Stimulated activated naive CD8-positive, alpha-beta T cell treated with anti-CD3 and anti-CD28 coated beads, Interleukin-15, Interleukin-2, amounts not matched to agents 100 ng/mL and 50 ng/mL, for 24 hours (primary cell): ENCODE measurements around the gene CHD8.

Source experiments
- H3K27ac Mint-ChIP-seq: one replicate; pipeline ENCODE4 v1.8.0; 2021; ENCODE audit warnings: mild to moderate bottlenecking, mixed read lengths
- H3K27me3 Mint-ChIP-seq: one replicate; pipeline ENCODE4 v1.8.0; 2021; ENCODE audit warnings: mixed read lengths
- H3K36me3 Mint-ChIP-seq: one replicate; pipeline ENCODE4 v1.8.0; 2021; ENCODE audit warnings: low read depth, mixed read lengths
- H3K4me1 Mint-ChIP-seq: one replicate; pipeline ENCODE4 v1.8.0; 2021; ENCODE audit warnings: low read depth, mixed read lengths
- H3K4me3 Mint-ChIP-seq: one replicate; pipeline ENCODE4 v1.8.0; 2021; ENCODE audit warnings: mild to moderate bottlenecking, mixed read lengths
- H3K9me3 Mint-ChIP-seq: one replicate; pipeline ENCODE4 v1.8.0; 2021; ENCODE audit warnings: mixed read lengths

The CHD8 gene

DNA sequence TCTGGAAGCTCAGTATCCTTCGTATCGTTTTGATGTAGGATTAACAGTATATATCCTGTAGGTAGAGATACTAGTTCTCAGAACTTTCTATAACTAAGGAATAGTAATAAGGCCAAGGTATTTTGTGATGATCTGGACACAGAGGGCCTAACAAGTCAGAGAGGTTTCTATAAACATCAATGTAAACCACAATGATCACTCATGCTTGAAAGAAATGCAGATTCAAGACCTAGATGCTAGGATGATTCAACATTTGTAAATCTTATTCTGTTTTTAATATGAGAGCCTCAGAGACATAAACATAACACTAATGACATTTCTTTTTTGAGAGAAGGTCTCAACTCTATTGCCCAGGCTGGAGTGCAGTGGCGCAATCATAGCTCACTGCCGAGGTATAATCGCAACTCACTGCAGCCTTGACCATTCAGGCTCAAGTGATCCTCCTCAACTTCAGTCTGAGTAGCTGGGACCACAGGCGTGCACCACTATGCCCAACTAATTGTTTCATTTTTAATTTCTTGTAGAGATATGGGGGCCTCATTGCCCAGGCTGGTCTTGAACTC, 88.3 kb downstream of the CHD8 start:
- no peak overlapping the region for H3K27ac Mint-ChIP-seq
- H3K9me3 Mint-ChIP-seq: no peaks in the 10 kb centered on the region
- no peaks in the 10 kb centered on the region for H3K27me3 Mint-ChIP-seq
- peaks cover 96% of the 10 kb centered on the region for H3K36me3 Mint-ChIP-seq
- H3K4me3 Mint-ChIP-seq: no peak overlapping the region
- H3K4me1 Mint-ChIP-seq: peaks cover 6% of the 10 kb centered on the region

DNA sequence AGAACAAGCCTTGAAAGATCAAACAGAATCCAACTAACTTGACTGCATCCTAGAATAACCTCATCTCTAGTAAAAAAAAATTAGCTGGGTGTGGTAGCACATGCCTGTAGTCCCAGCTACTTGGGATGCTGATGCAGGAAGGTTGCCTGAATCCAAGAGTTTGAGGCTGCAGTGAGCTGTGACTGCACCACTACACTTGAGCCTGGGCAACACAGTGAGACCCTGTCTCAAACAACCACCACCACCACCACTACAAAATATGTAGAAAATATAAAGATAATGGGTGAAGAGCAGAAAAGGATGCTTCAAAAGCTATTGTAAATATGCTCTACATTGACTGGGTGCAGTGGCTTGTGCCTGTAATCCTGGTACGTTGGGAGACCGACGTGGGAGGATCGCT, 99.4 kb downstream of the CHD8 start:
- Mint-ChIP-seq H3K36me3 (peaks cover 91% of the 10 kb centered on the region), H3K27ac (no peak overlapping the region), H3K4me3 (no peak overlapping the region), H3K4me1 (no peaks in the 10 kb centered on the region), H3K27me3 (no peaks in the 10 kb centered on the region), H3K9me3 (no peaks in the 10 kb centered on the region)

DNA sequence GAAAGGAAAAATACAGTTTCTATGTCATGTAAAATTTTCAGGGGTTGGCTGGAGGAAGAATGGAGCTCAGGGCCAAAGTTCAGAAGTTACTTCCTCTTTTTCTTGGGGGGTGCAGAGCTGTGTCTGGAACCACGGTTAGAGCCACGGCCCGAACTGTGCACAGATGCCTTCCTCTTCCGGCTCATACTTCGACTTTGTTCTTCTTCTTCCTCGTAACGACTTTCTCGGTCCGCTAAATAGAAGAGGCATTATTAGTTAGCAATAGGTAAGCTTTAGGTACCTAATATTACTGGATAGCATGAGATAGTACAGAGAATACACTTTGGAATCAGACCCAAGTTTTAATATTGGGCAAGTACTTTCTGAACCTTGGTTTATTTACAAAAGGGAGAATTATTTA, 103.3 kb downstream of the CHD8 start:
- Mint-ChIP-seq H3K4me3 (no peak overlapping the region), H3K36me3 (peaks cover 71% of the 10 kb centered on the region), H3K9me3 (no peaks in the 10 kb centered on the region), H3K4me1 (no peaks in the 10 kb centered on the region), H3K27me3 (no peaks in the 10 kb centered on the region), H3K27ac (peak overlapping the region; percentile 43)

DNA sequence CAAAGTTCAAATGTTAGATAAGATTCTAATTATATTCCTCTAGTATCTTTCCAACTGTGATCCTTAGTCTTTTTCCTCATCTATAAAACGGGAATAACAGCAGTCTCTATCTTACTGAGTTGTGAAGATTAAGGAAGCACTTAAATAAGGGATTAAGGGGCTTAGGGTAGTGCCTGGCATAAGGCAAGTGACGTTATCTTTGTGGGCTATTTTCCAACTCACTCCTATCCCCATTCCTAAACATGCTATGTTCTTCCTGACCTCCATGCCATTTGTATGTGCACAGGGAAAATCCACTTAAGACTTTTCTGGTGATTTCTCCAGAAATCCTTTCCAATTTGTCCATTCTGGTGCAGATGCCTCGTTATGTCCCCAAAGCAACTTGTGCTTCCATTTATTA, 105.4 kb downstream of the CHD8 start:
- H3K27ac Mint-ChIP-seq: no peak overlapping the region
- no peaks in the 10 kb centered on the region for H3K27me3 Mint-ChIP-seq

DNA sequence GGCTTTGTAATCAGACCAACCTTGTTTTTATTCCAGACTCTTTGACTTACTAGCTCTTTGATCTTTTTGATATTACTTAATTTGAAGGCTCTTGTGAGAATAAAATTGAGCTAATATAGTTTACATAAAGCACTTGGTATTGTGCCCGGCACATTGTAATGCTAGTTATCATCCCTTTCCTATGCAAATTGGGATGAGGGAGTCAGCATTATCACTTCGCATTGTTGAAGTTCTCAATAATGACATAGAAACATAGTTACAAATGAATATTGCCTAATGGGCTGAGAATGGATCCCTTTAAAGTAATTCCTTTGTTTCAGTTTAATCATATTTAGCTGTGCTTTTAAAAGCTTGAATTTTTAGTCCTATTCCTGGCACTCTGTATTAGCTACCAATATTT, 108.7 kb downstream of the CHD8 start:
- Mint-ChIP-seq H3K27me3 (no peaks in the 10 kb centered on the region), H3K4me1 (no peaks in the 10 kb centered on the region), H3K27ac (no peak overlapping the region), H3K4me3 (no peak overlapping the region), H3K36me3 (peaks cover 22% of the 10 kb centered on the region), H3K9me3 (no peaks in the 10 kb centered on the region)

More for the DNA sequence above, 105.4 kb downstream of the CHD8 start:
- no peak overlapping the region for H3K4me3 Mint-ChIP-seq
- H3K4me1 Mint-ChIP-seq: no peaks in the 10 kb centered on the region
- H3K9me3 Mint-ChIP-seq: no peaks in the 10 kb centered on the region
- H3K36me3 Mint-ChIP-seq: peaks cover 52% of the 10 kb centered on the region

DNA sequence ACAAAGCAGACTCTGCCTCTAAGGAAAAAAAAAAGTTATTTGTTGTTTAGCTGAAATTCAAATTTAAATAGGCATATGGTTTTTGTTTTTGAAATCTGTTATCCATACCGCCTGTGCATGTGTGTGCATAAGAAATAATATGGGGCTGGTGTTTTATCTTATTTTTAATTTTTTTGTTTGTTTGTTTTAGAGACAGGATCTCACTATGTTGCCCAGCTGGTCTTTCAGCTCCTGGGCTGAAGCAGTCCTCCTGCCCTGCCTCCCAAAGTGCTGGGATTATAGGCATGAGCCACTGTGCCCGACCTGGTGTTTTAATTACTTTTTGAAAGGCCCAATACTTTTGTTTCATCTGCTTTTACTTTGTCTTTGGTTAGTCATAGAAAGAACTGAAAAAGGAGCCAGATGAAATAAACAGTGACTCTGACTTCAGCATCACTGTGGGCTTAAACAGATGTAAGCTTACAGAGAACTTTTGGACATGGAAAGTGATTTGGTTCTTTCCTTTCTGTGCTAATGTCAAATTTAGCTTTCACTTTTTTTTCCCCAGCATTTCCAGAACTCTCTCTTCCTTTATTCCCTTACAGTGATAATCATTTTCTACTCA, 109.3 kb downstream of the CHD8 start:
- Mint-ChIP-seq H3K27ac (no peak overlapping the region), H3K4me1 (no peaks in the 10 kb centered on the region), H3K4me3 (no peak overlapping the region)

DNA sequence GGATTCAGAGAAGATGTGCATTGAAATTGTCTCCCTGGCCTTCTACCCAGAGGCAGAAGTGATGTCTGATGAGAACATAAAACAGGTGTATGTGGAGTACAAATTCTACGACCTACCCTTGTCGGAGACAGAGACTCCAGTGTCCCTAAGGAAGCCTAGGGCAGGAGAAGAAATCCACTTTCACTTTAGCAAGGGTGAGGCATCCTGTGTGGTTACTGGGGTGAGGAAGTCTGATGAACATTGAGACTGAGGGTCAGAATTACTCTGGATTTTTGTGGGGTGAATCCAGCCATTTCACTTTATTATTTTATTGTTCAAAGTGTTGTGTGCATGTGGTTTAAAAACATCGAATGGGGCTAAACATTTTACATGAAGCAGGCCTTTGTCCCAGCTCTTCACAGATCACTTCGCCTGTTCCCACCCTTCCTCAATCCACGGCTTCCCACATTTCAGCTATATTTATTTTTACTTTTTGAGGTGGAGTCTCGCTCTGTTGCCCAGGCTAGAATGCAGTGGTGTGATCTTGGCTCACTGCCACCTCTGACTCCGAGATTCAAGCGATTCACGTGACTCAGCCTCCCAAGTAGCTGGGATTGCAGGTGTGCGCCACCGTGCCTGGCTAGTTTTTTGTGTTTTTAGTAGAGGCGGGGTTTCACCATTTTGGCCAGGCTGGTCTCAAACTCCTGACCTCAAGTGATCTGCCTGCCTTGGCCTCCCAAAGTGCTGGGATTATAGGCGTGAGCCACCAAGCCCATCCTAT, 112.7 kb downstream of the CHD8 start:
- H3K36me3 Mint-ChIP-seq: no peaks in the 10 kb centered on the region
- no peaks in the 10 kb centered on the region for H3K27me3 Mint-ChIP-seq
- no peak overlapping the region for H3K27ac Mint-ChIP-seq
- no peaks in the 10 kb centered on the region for H3K4me1 Mint-ChIP-seq
- H3K9me3 Mint-ChIP-seq: no peaks in the 10 kb centered on the region
- H3K4me3 Mint-ChIP-seq: no peak overlapping the region

More for the DNA sequence above, 109.3 kb downstream of the CHD8 start:
- Mint-ChIP-seq H3K27me3 (no peaks in the 10 kb centered on the region), H3K36me3 (peaks cover 17% of the 10 kb centered on the region), H3K9me3 (no peaks in the 10 kb centered on the region)
